DND-41 (cell line): ENCODE data around the gene SLC1A2.

Source experiments
- ATAC-seq: fragments of 200-7000 bp; cut with Tn5 transposase; 3 replicates; pipeline ENCODE4 v1.9.1; 2021; ENCODE audit warnings: low read depth; ENCODE audit not compliant: insufficient read depth
- DNase-seq: peaks from one replicate; pipeline ENCODE4 v3.0.0-alpha.2; 2020
- H2AFZ ChIP-seq: 2 replicates; pipeline ENCODE4 v1.6.0; 2012; ENCODE audit warnings: low read depth, low read length
- H3K27ac ChIP-seq: 2 replicates; pipeline ENCODE4 v1.5.1; 2012; ENCODE audit warnings: low read length, inconsistent platforms
- H3K27me3 ChIP-seq: fragments of 200-600 bp; sonication (generic); 2 replicates; pipeline ENCODE4 v1.6.0; 2012; ENCODE audit warnings: low read length, mild to moderate bottlenecking, inconsistent platforms; ENCODE audit not compliant: insufficient read depth, poor library complexity
- H3K36me3 ChIP-seq: 2 replicates; pipeline ENCODE4 v1.5.1; 2012; ENCODE audit warnings: low read length, inconsistent platforms; ENCODE audit not compliant: insufficient read depth
- H3K4me1 ChIP-seq: 2 replicates; pipeline ENCODE4 v1.5.1; 2012; ENCODE audit warnings: mild to moderate bottlenecking, low read length; ENCODE audit not compliant: insufficient read depth
- H3K4me2 ChIP-seq: 2 replicates; pipeline ENCODE4 v1.6.0; 2012; ENCODE audit warnings: mild to moderate bottlenecking, moderate library complexity, low read length, inconsistent platforms; ENCODE audit not compliant: insufficient read depth
- H3K4me3 ChIP-seq, 2 experiments: fragments of 200-600 bp in 1 of 2; shearing (Covaris generic) in 1 of 2; 2 replicates each; pipeline ENCODE4 v1.5.1; 2012 to 2016; ENCODE audit warnings: inconsistent platforms in 2 of 2, low read length in 2 of 2, mild to moderate bottlenecking in 2 of 2, low read depth in 1 of 2, moderate library complexity in 1 of 2
- H3K79me2 ChIP-seq: 2 replicates; pipeline ENCODE4 v1.6.0; 2012; ENCODE audit warnings: low read length, inconsistent platforms; ENCODE audit not compliant: insufficient read depth
- H3K9ac ChIP-seq: 2 replicates; pipeline ENCODE4 v1.6.0; 2012; ENCODE audit warnings: low read depth, mild to moderate bottlenecking, inconsistent platforms, low read length, moderate library complexity
- H3K9me3 ChIP-seq: 2 replicates; pipeline ENCODE4 v1.5.1; 2012; ENCODE audit warnings: low read length, moderate library complexity, mild to moderate bottlenecking, inconsistent platforms; ENCODE audit not compliant: insufficient read depth, severe bottlenecking
- H4K20me1 ChIP-seq: 2 replicates; pipeline ENCODE4 v1.6.0; 2012; ENCODE audit warnings: low read length; ENCODE audit not compliant: insufficient read depth
- EZH2 ChIP-seq: IDR thresholded peaks from 3 replicates; pipeline ENCODE4 v1.6.1; 2012; ENCODE audit warnings: borderline replicate concordance, low read depth, mild to moderate bottlenecking, moderate library complexity, low read length, inconsistent platforms; ENCODE audit not compliant: severe bottlenecking

The SLC1A2 gene

GRCh38 chr11:35204614-35205013 lies 214.7 kb downstream of the SLC1A2 start:
- Histone ChIP-seq H2AFZ (no peak overlapping the region), H3K4me2 (no peak overlapping the region), H3K4me1 (no peaks in the 10 kb centered on the region), H3K27ac (no peak overlapping the region), H3K79me2 (no peaks in the 10 kb centered on the region), H3K27me3 (no peaks in the 10 kb centered on the region), H3K9ac (no peak overlapping the region), H4K20me1 (no peaks in the 10 kb centered on the region), H3K36me3 (peaks cover 59% of the 10 kb centered on the region), H3K9me3 (no peaks in the 10 kb centered on the region), H3K4me3 (no peak overlapping the region)
- DNase-seq (no peak), ATAC-seq (no peak)
- no peak for TF ChIP-seq EZH2
